B cell (primary cell): ENCODE results near the gene MBNL1. TPM values are rescaled to one million over a fixed set of nuclear protein-coding genes. Genes with fewer than 3 reads are reported as not detected.

Experiments used
- ATAC-seq: fragments of 200-7000 bp; cut with Tn5 transposase; one replicate; pipeline ENCODE4 v1.10.0; 2021; ENCODE audit warnings: low read depth, mild to moderate bottlenecking, moderate number of reproducible peaks, moderate library complexity
- CTCF ChIA-PET: fragments of 350-600 bp; sonication (Branson Sonifier 250); formaldehyde crosslinking; loops from one replicate; lab custom pipeline; 2021; ENCODE audit warnings: antibody characterized with exemption, inconsistent platforms; lab: Charles Lee
- POLR2A ChIA-PET: fragments of 350-600 bp; sonication (Branson Sonifier 250); formaldehyde crosslinking; loops from one replicate; lab custom pipeline; 2021; ENCODE audit warnings: antibody characterized with exemption; lab: Charles Lee
- DNase-seq: peaks from one replicate; pipeline ENCODE4 v3.0.0; 2013
- H2AFZ ChIP-seq: 2 replicates; pipeline ENCODE4 v1.6.1; 2012; ENCODE audit warnings: mild to moderate bottlenecking, low read depth, low read length; ENCODE audit not compliant: insufficient read depth, poor library complexity, severe bottlenecking
- H3K27ac ChIP-seq, 2 donors: 1 replicate in 1 of 2; 2 replicates in 1 of 2; pipeline ENCODE4 v1.5.1; 2012 to 2013; ENCODE audit warnings: low read length in 2 of 2, mild to moderate bottlenecking in 2 of 2, moderate library complexity in 1 of 2
- H3K27me3 ChIP-seq, 4 experiments: fragments of 200-600 bp in 1 of 4; sonication (generic) in 1 of 4; replicated peaks in 1 of 4; 1 replicate in 2 of 4; 2 replicates in 2 of 4; pipeline versions ENCODE4 v1.6.1 to v1.7.0; 2013 to 2016; ENCODE audit warnings: low read length in 3 of 4, mild to moderate bottlenecking in 2 of 4, mixed read lengths in 1 of 4, moderate library complexity in 1 of 4; ENCODE audit not compliant: insufficient read depth in 4 of 4, control insufficient read depth in 3 of 4; ENCODE audit errors: control extremely low read depth in 1 of 4
- H3K36me3 ChIP-seq, 2 experiments: replicated peaks in 1 of 2; 1 replicate in 1 of 2; 2 replicates in 1 of 2; pipeline versions ENCODE4 v1.6.1 to v1.7.1; 2013; ENCODE audit warnings: low read length in 1 of 2; ENCODE audit not compliant: insufficient read depth in 2 of 2, control insufficient read depth in 1 of 2; ENCODE audit errors: control extremely low read depth in 1 of 2, extremely low read depth in 1 of 2
- H3K4me1 ChIP-seq, 2 donors: fragments of 200-600 bp in 1 of 2; sonication (generic) in 1 of 2; 1 replicate in 1 of 2; 2 replicates in 1 of 2; pipeline versions ENCODE4 v1.5.1 to v1.6.1; 2013 to 2017; ENCODE audit warnings: low read length in 2 of 2; ENCODE audit not compliant: control insufficient read depth in 2 of 2, insufficient read depth in 2 of 2
- H3K4me2 ChIP-seq: replicated peaks from 2 replicates; pipeline ENCODE3; 2012; ENCODE audit warnings: mild to moderate bottlenecking, low read depth, low read length; ENCODE audit not compliant: poor library complexity, severe bottlenecking
- H3K4me3 ChIP-seq, 5 experiments: fragments of 200-600 bp in 1 of 5; sonication (generic) in 1 of 5; 1 replicate in 3 of 5; 2 replicates in 2 of 5; pipeline versions ENCODE4 v1.5.1 to v1.7.0; 2011 to 2016; ENCODE audit warnings: low read length in 4 of 5, mild to moderate bottlenecking in 4 of 5, low read depth in 2 of 5, control low read depth in 1 of 5, moderate library complexity in 1 of 5; ENCODE audit not compliant: insufficient read depth in 1 of 5; ENCODE audit errors: control extremely low read depth in 1 of 5, extremely low read depth in 1 of 5
- H3K79me2 ChIP-seq: fragments of 200-600 bp; sonication (generic); one replicate; pipeline ENCODE4 v1.6.0; 2016; ENCODE audit warnings: low read length; ENCODE audit not compliant: control insufficient read depth, insufficient read depth
- H3K9ac ChIP-seq: fragments of 200-600 bp; sonication (generic); 2 replicates; pipeline ENCODE4 v1.6.1; 2017; ENCODE audit warnings: mild to moderate bottlenecking, low read length, moderate library complexity
- H3K9me3 ChIP-seq, 3 donors: one replicate each; pipeline versions ENCODE4 v1.6.1 to v1.7.1; 2013; ENCODE audit warnings: low read length in 2 of 3; ENCODE audit not compliant: control insufficient read depth in 2 of 3, insufficient read depth in 1 of 3; ENCODE audit errors: control extremely low read depth in 1 of 3
- H4K20me1 ChIP-seq: 2 replicates; pipeline ENCODE4 v1.6.0; 2012; ENCODE audit warnings: mild to moderate bottlenecking, low read length; ENCODE audit not compliant: insufficient read depth, control insufficient read depth, poor library complexity, severe bottlenecking
- H3K27ac Mint-ChIP-seq: one replicate; pipeline ENCODE4 v1.8.0; 2021; ENCODE audit warnings: mixed read lengths
- H3K27me3 Mint-ChIP-seq: one replicate; pipeline ENCODE4 v1.8.0; 2021; ENCODE audit warnings: mixed read lengths
- H3K4me1 Mint-ChIP-seq: one replicate; pipeline ENCODE4 v1.8.0; 2021; ENCODE audit warnings: mixed read lengths
- H3K4me3 Mint-ChIP-seq: one replicate; pipeline ENCODE4 v1.8.0; 2021; ENCODE audit warnings: mixed read lengths
- H3K9me3 Mint-ChIP-seq: one replicate; pipeline ENCODE4 v1.8.0; 2022; ENCODE audit warnings: mixed read lengths; ENCODE audit not compliant: insufficient read depth
- CTCF ChIP-seq: fragments of 200-600 bp; IDR thresholded peaks from one replicate; pipeline ENCODE4 v1.8.0; 2022; ENCODE audit warnings: antibody characterized with exemption, mild to moderate bottlenecking
- EZH2 ChIP-seq: IDR thresholded peaks from 2 replicates; pipeline ENCODE4 v1.6.1; 2012; ENCODE audit warnings: borderline replicate concordance, low read depth, mild to moderate bottlenecking, moderate library complexity, low read length; ENCODE audit not compliant: insufficient read depth, poor library complexity, severe bottlenecking
- WGBS: methylation state at CpG from one replicate; pipeline ENCODE4 v1.1.5; 2013; ENCODE audit warnings: missing lambda C conversion rate; ENCODE audit not compliant: insufficient coverage; 5-methylcytosine and 5-hydroxymethylcytosine counted together
- intact Hi-C: fragments of 100-400 bp; cut with micrococcal nuclease; formaldehyde crosslinking; loops from one replicate; pipeline ENCODE4 v1.10.0; 2022
- polyA plus RNA-seq: library from polyadenylated mRNA; depleted of rRNA; stranded (reverse); fragments of >200 nt; gene quantifications from 2 replicates; pipeline ENCODE4 v1.2.3, GENCODE V29; 2012
- total RNA-seq, 2 donors: library from RNA; stranded (reverse); fragments of 120-200 nt in 1 of 2; gene quantifications; 1 replicate in 1 of 2; 2 replicates in 1 of 2; pipeline versions ENCODE4 v1.2.3 to v1.2.4, GENCODE V29; 2013 to 2022

The MBNL1 gene
- total and polyA plus RNA-seq, 2 donors (not counting 1 experiment from before 2014, with no cell fraction given): 195 to 505 TPM

GRCh38 chr3:152260529-152260928 lies 8.2 kb upstream of the MBNL1 start:
- H4K20me1 ChIP-seq: peaks cover 3% of the 10 kb centered on the region
- H3K27me3 ChIP-seq: no peaks in the 10 kb centered on the region
- Mint-ChIP-seq H3K4me1 (peaks cover 62% of the 10 kb centered on the region), H3K4me3 (no peak overlapping the region), H3K27me3 (no peaks in the 10 kb centered on the region), H3K27ac (no peak overlapping the region), H3K9me3 (no peaks in the 10 kb centered on the region)
- peaks cover 45 to 57% of the 10 kb centered on the region in 2 donors for H3K4me1 ChIP-seq
- no peak overlapping the region for H3K4me2 ChIP-seq
- ChIA-PET CTCF (interaction anchor here (0.7 to 2.5 kb wide), 2 partner anchors 8 to 77 kb away, joined by 3 to 8 read pairs; no protein-coding TSS in a partner anchor), POLR2A (interaction anchor here (3.7 kb wide), 1 partner anchor 8 kb away, joined by 40 read pairs; the partner anchor contains the start of gene MBNL1)
- no peak for TF ChIP-seq EZH2
- no peak for TF ChIP-seq CTCF
- H3K4me3 ChIP-seq: no peak overlapping the region
- no peaks in the 10 kb centered on the region for H3K36me3 ChIP-seq
- no peak for ATAC-seq
- 100% methylated on average over 1 of the region's 1 CpG for WGBS
- H3K27ac ChIP-seq: no peak overlapping the region
- no peaks in the 10 kb centered on the region for H3K9me3 ChIP-seq
- DNase-seq: no peak
- intact Hi-C loops: no loop called here
- H2AFZ ChIP-seq: no peak overlapping the region
- peaks cover 88% of the 10 kb centered on the region for H3K79me2 ChIP-seq
- H3K9ac ChIP-seq: no peak overlapping the region

- WGBS: 100% methylated on average over 1 of the region's 3 CpGs
- ATAC-seq (no peak), DNase-seq (no peak)
- no peaks in the 10 kb centered on the region for H3K36me3 ChIP-seq
- peaks cover 3% of the 10 kb centered on the region for H4K20me1 ChIP-seq
- H3K4me1 ChIP-seq: peaks cover 40 to 53% of the 10 kb centered on the region in 2 donors
- no peaks in the 10 kb centered on the region for H3K9me3 ChIP-seq
- H3K4me2 ChIP-seq: no peak overlapping the region
- Mint-ChIP-seq H3K27ac (no peak overlapping the region), H3K4me1 (peaks cover 59% of the 10 kb centered on the region), H3K4me3 (no peak overlapping the region), H3K27me3 (no peaks in the 10 kb centered on the region), H3K9me3 (no peaks in the 10 kb centered on the region)
- ChIA-PET POLR2A (no interaction called here), CTCF (interaction anchor here (0.7 to 2.5 kb wide), 2 partner anchors 9 to 78 kb away, joined by 3 to 8 read pairs; no protein-coding TSS in a partner anchor)
- TF ChIP-seq CTCF (no peak), EZH2 (no peak)
- no peak overlapping the region for H2AFZ ChIP-seq
- H3K27ac ChIP-seq: no peak overlapping the region
- H3K4me3 ChIP-seq: no peak overlapping the region
- no peak overlapping the region for H3K9ac ChIP-seq
- no peaks in the 10 kb centered on the region for H3K27me3 ChIP-seq
- H3K79me2 ChIP-seq: peaks cover 88% of the 10 kb centered on the region
- intact Hi-C loops: no loop called here
Measured at GRCh38 chr3:152261329-152261728, 7.4 kb upstream of the MBNL1 start.
